ENCODE data around the gene ARRB1.

The ARRB1 gene

DNA sequence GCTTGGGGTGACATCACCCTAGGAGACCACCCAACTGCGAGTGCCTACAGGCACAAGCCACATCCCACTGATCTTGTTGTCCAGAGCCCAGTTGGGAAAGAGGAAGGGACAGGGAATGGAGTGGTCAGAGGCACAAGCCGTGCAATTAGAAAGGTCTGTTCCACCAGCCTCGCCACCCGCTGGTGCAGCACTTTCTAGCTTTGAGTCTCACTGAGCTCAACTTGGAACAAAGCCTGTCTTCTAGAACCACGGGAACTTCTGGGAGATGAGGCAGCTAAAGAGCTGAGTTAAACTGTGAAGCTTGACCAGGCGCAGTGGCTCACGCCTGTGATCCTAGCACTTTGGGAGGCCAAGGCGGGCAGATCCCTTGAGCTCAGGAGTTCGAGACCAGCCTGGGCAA is 81.6 kb downstream of the ARRB1 start (continued):
- no peak for TF ChIP-seq ZNF280C (tag by site-specific recombination; IDR thresholded peaks at IDR 0.05)
- no peak for TF ChIP-seq YY2 (tag by site-specific recombination; IDR thresholded peaks at IDR 0.05)

- Histone ChIP-seq H3K4me1 (ENCODE audit: control insufficient read depth, insufficient read depth, low read length) (no peaks in the 10 kb centered on the region), H3K36me3 (ENCODE audit: control insufficient read depth in 2 of 2, insufficient read depth in 1 of 2, low read length in 2 of 2) (peaks cover 0 to 4% of the 10 kb centered on the region in 2 experiments; a peak in 1 of 3 replicates), H3K9me3 (ENCODE audit: control insufficient read depth, insufficient read depth, low read depth, low read length) (no peaks in the 10 kb centered on the region), H3K27ac (ENCODE audit: extremely low read depth, low read depth, low read length) (no peak overlapping the region), H3K4me3 (ENCODE audit: low read depth, low read length) (no peak overlapping the region)
- ChIA-PET POLR2A (no interaction called here), CTCF (interaction anchor here (0.6 to 1.5 kb wide), 4 partner anchors 8 to 130 kb away, joined by 3 to 8 read pairs (median 3); no protein-coding TSS in a partner anchor)
- TF ChIP-seq HOXD13 (CRISPR knock-in tag; IDR thresholded peaks at IDR 0.05; ENCODE audit: borderline replicate concordance): no peak
- no peak for TF ChIP-seq ZNF585B (tag by site-specific recombination; IDR thresholded peaks at IDR 0.05)
- no peak for TF ChIP-seq MYNN (tag by site-specific recombination; IDR thresholded peaks at IDR 0.05; ENCODE audit: borderline replicate concordance)
- TF ChIP-seq YY2 (tag by site-specific recombination; IDR thresholded peaks at IDR 0.05): no peak
- no peak for TF ChIP-seq ZNF211 (tag by site-specific recombination; IDR thresholded peaks at IDR 0.05; ENCODE audit: low read depth)
- TF ChIP-seq ZNF19 (tag by site-specific recombination; IDR thresholded peaks at IDR 0.05; ENCODE audit: low read depth): no peak
- no peak for TF ChIP-seq ZNF394 (tag by site-specific recombination; IDR thresholded peaks at IDR 0.05; ENCODE audit: borderline replicate concordance)
- TF ChIP-seq ZNF768 (tag by site-specific recombination; IDR thresholded peaks at IDR 0.05): no peak
- TF ChIP-seq ZEB2 (tag by site-specific recombination; IDR thresholded peaks at IDR 0.05): no peak
- TF ChIP-seq FEZF1 (tag by site-specific recombination; IDR thresholded peaks at IDR 0.05): no peak
- TF ChIP-seq ZNF37A (tag by site-specific recombination; IDR thresholded peaks at IDR 0.05): no peak
- TF ChIP-seq ZNF398 (tag by site-specific recombination; IDR thresholded peaks at IDR 0.05): no peak
- TF ChIP-seq ZNF223 (tag by site-specific recombination; IDR thresholded peaks at IDR 0.05): no peak
- no peak for TF ChIP-seq ZBTB1 (tag by site-specific recombination; IDR thresholded peaks at IDR 0.05)
- no peak for TF ChIP-seq TCF7L2 (IDR thresholded peaks at IDR 0.05; ENCODE audit: borderline replicate concordance, low read depth, low read length)
- TF ChIP-seq ZNF239 (tag by site-specific recombination; IDR thresholded peaks at IDR 0.05): no peak
- no peak for TF ChIP-seq ZNF157 (tag by site-specific recombination; IDR thresholded peaks at IDR 0.05)
These were observed 82.1 kb downstream of the ARRB1 start for GRCh38 chr11:75269367-75269660.

GRCh38 chr11:75268626-75269366 is 82.7 kb downstream of the ARRB1 start:
- ChIA-PET POLR2A (no interaction called here), CTCF (interaction anchor here (0.6 to 1.5 kb wide), 4 partner anchors 8 to 129 kb away, joined by 3 to 8 read pairs (median 3); no protein-coding TSS in a partner anchor)
- no peak overlapping the region for H3K4me3 ChIP-seq (ENCODE audit: low read depth, low read length)
- peaks cover 0 to 4% of the 10 kb centered on the region in 2 experiments; a peak in 1 of 3 replicates for H3K36me3 ChIP-seq (ENCODE audit: control insufficient read depth in 2 of 2, insufficient read depth in 1 of 2, low read length in 2 of 2)
- no peak overlapping the region for H3K27ac ChIP-seq (ENCODE audit: extremely low read depth, low read depth, low read length)
- H3K4me1 ChIP-seq (ENCODE audit: control insufficient read depth, insufficient read depth, low read length): no peaks in the 10 kb centered on the region
- no peaks in the 10 kb centered on the region for H3K9me3 ChIP-seq (ENCODE audit: control insufficient read depth, insufficient read depth, low read depth, low read length)
- TF ChIP-seq ZNF785 (tag by site-specific recombination; IDR thresholded peaks at IDR 0.05): no peak
- no peak for TF ChIP-seq ZNF202 (tag by site-specific recombination; IDR thresholded peaks at IDR 0.05; ENCODE audit: borderline replicate concordance)
- no peak for TF ChIP-seq SP3 (tag by site-specific recombination; IDR thresholded peaks at IDR 0.05)
- no peak for TF ChIP-seq ZNF174 (tag by site-specific recombination; IDR thresholded peaks at IDR 0.05)
- no peak for TF ChIP-seq ZBTB8A (tag by site-specific recombination; IDR thresholded peaks at IDR 0.05)
- TF ChIP-seq, protein P1, sequence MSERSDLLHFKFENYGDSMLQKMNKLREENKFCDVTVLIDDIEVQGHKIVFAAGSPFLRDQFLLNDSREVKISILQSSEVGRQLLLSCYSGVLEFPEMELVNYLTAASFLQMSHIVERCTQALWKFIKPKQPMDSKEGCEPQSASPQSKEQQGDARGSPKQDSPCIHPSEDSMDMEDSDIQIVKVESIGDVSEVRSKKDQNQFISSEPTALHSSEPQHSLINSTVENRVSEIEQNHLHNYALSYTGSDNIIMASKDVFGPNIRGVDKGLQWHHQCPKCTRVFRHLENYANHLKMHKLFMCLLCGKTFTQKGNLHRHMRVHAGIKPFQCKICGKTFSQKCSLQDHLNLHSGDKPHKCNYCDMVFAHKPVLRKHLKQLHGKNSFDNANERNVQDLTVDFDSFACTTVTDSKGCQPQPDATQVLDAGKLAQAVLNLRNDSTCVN (tag by site-specific recombination; optimal IDR thresholded peaks at IDR 0.05): no peak
- no peak for TF ChIP-seq ZNF561 (tag by site-specific recombination; IDR thresholded peaks at IDR 0.05; ENCODE audit: borderline replicate concordance)
- no peak for TF ChIP-seq ZNF610 (tag by site-specific recombination; IDR thresholded peaks at IDR 0.05; ENCODE audit: borderline replicate concordance)
- TF ChIP-seq ZIC2 (tag by site-specific recombination; IDR thresholded peaks at IDR 0.05): no peak
- TF ChIP-seq ZNF155 (tag by site-specific recombination; IDR thresholded peaks at IDR 0.05): no peak
- TF ChIP-seq TRIM28 (IDR thresholded peaks at IDR 0.05; ENCODE audit: borderline replicate concordance, low read length): no peak
- TF ChIP-seq, protein P2, sequence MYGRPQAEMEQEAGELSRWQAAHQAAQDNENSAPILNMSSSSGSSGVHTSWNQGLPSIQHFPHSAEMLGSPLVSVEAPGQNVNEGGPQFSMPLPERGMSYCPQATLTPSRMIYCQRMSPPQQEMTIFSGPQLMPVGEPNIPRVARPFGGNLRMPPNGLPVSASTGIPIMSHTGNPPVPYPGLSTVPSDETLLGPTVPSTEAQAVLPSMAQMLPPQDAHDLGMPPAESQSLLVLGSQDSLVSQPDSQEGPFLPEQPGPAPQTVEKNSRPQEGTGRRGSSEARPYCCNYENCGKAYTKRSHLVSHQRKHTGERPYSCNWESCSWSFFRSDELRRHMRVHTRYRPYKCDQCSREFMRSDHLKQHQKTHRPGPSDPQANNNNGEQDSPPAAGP (tag by site-specific recombination; IDR thresholded peaks at IDR 0.05): no peak
